Stimulated activated CD8-positive, alpha-beta memory T cell treated with anti-CD3 and anti-CD28 coated beads, Interleukin-2, amount 100 ng/mL, for 48 hours (primary cell): ENCODE data around the gene MBTPS1.

Source experiments
- DNase-seq, 2 donors: peaks; one replicate each; pipeline ENCODE4 v3.0.0-alpha.2; 2020; ENCODE audit warnings: low read depth in 2 of 2

Gene MBTPS1

DNA sequence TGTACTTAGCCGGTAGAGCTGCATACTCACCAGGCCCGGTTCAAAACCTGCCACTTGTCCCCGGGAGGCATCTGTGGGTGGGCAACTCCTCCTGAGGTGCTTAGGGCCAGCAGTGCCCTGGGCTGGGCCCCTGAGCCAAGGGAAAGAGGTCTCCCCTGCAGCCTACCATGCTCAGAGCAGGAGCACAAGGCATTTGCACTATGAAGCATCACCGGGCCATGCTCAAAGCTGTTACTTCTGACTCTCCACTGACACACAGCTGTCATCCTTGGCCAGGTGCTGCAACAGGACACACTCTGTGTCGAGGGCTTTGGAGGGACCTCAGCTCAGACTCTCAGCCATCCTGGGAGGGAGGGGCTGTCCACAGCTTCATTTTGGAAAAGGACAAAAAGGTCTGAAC lies 111.4 kb downstream of the MBTPS1 start:
- DNase-seq = no peak

DNA sequence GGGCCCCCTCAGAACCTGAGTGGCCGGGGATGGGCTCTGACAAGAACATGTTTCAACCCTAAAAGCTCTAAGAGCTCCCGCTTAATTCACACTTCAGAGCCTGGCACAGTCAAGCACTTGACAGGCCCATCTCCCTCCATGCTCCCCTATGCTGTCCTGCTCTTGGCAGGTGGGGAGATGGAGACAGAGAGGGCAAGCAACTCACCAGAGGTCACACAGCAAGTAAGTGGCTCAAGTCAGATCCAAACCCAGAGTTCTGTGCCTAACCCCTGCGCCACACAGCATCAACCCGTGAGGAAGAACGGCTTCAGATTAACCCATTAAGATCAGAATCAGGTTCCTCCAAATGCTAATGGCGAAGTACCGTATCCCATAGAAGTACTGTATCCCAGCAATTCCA lies 112.3 kb downstream of the MBTPS1 start:
- DNase-seq = no peak
